Measurements from ENCODE around the gene ANKDD1A. TPM values are rescaled to one million over a fixed set of nuclear protein-coding genes. Genes with fewer than 3 reads are reported as not detected.

Gene ANKDD1A
- total RNA-seq, 1 donor from 2014 or later = 2.6 TPM

DNA sequence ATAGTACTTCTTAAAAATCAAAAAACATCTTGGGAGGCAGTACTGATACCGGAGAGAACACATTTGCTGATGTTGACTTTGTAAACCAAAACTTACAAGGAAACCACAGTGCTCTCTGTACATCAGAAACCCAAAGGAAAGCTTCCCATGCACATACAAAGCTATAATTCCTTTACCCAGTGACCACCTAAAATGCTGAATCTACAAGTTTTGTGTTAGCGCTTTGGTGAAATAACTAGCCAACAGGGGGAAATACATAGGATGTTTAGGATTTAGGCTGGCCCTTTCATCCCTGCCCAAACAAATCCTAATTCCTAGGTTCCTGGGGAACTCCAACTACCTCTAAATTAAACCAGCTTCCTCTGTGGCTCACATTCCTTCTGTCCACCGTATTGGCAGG, 93.3 kb downstream of the ANKDD1A start:
- Histone ChIP-seq H3K4me3 (ENCODE audit: low read length in 3 of 3) (no peak overlapping the region), H3K27me3 (ENCODE audit: control insufficient read depth in 3 of 3, insufficient read depth in 3 of 3, low read length in 3 of 3) (no peaks in the 10 kb centered on the region), H3K36me3 (ENCODE audit: control insufficient read depth in 3 of 3, insufficient read depth in 3 of 3, low read length in 3 of 3) (peaks cover 3 to 19% (median 5%) of the 10 kb centered on the region in 3 donors), H3K9ac (ENCODE audit: low read depth in 1 of 3, low read length in 3 of 3) (no peak overlapping the region), H3K9me3 (ENCODE audit: control insufficient read depth in 3 of 3, low read length in 3 of 3) (no peaks in the 10 kb centered on the region), H3K27ac (ENCODE audit: low read depth, low read length) (no peak overlapping the region), H3K4me1 (ENCODE audit: control insufficient read depth in 3 of 3, insufficient read depth in 3 of 3, low read length in 3 of 3) (no peaks in the 10 kb centered on the region)

DNA sequence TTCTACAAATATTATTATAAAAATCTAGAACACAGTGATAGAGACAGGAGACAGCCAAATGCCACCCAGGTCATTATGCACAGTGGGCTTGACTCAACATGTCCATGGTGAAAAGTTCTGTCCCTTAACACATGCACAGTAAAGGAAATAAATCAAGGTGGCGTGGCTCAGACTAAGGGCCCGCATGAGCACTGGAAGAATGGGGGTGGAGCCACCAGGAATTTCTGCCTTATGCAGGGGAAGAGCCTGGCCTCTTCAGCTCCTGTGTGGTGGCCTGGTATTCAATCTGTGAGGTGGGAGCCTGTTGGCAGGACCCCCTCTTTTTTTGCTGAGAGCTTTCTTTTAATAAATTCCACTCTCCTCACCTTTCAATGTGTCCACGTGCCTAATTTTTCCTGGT, 95.2 kb downstream of the ANKDD1A start:
- Histone ChIP-seq H3K27me3 (ENCODE audit: control insufficient read depth in 3 of 3, insufficient read depth in 3 of 3, low read length in 3 of 3) (no peaks in the 10 kb centered on the region), H3K27ac (ENCODE audit: low read depth, low read length) (no peak overlapping the region), H3K4me1 (ENCODE audit: control insufficient read depth in 3 of 3, insufficient read depth in 3 of 3, low read length in 3 of 3) (no peaks in the 10 kb centered on the region), H3K9me3 (ENCODE audit: control insufficient read depth in 3 of 3, low read length in 3 of 3) (no peaks in the 10 kb centered on the region), H3K4me3 (ENCODE audit: low read length in 3 of 3) (no peak overlapping the region), H3K9ac (ENCODE audit: low read depth in 1 of 3, low read length in 3 of 3) (no peak overlapping the region), H3K36me3 (ENCODE audit: control insufficient read depth in 3 of 3, insufficient read depth in 3 of 3, low read length in 3 of 3) (peaks cover 3 to 29% (median 5%) of the 10 kb centered on the region in 3 donors)

Other genes starting within 250 kb of the ANKDD1A start
- gene RBPMS2, start 136.3 kb upstream of the ANKDD1A start, total RNA-seq = under 0.01 TPM
- gene PIF1, start 86.3 kb upstream of the ANKDD1A start, total RNA-seq = 2.1 TPM
- 16.7 TPM for gene PLEKHO2, start 70.0 kb upstream of the ANKDD1A start, total RNA-seq
- gene SPG21, start 78.0 kb downstream of the ANKDD1A start, total RNA-seq = 76.2 TPM
- 6.8 TPM for gene MTFMT, start 117.7 kb downstream of the ANKDD1A start, total RNA-seq
- 0.52 TPM for gene SLC51B, start 133.5 kb downstream of the ANKDD1A start, total RNA-seq
- gene RASL12, start 156.1 kb downstream of the ANKDD1A start, total RNA-seq = 15.1 TPM
- 1.6 TPM for gene KBTBD13, start 164.8 kb downstream of the ANKDD1A start, total RNA-seq
- 2.1 TPM for gene UBAP1L, start 203.3 kb downstream of the ANKDD1A start, total RNA-seq
- 11.5 TPM for gene PDCD7, start 221.9 kb downstream of the ANKDD1A start, total RNA-seq